Thyroid gland (tissue), 4 donors: ENCODE data around the gene HIC1.

Source experiments
- POLR2A ChIP-seq, 2 donors: fragments of 450-650 bp; IDR thresholded peaks; one replicate each; pipeline ENCODE4 v1.6.1; 2017; ENCODE audit warnings: antibody characterized with exemption in 2 of 2, mild to moderate bottlenecking in 2 of 2, moderate library complexity in 1 of 2
- TF ChIP-seq, protein P1 (sequence below), 6 experiments: fragments of 200-600 bp in 3 of 6; fragments of 450-650 bp in 3 of 6; sonication (generic) in 3 of 6; IDR thresholded peaks; one replicate each; pipeline ENCODE4 v1.5.1; 2016 to 2019; ENCODE audit warnings: antibody characterized with exemption in 6 of 6, mild to moderate bottlenecking in 2 of 6, inconsistent platforms in 1 of 6, moderate library complexity in 1 of 6

GRCh38 chr17:2012499-2012898 is 42.4 kb upstream of the HIC1 start:
- no peak for TF ChIP-seq POLR2A (IDR thresholded peaks at IDR 0.05)
- TF ChIP-seq, protein P1, sequence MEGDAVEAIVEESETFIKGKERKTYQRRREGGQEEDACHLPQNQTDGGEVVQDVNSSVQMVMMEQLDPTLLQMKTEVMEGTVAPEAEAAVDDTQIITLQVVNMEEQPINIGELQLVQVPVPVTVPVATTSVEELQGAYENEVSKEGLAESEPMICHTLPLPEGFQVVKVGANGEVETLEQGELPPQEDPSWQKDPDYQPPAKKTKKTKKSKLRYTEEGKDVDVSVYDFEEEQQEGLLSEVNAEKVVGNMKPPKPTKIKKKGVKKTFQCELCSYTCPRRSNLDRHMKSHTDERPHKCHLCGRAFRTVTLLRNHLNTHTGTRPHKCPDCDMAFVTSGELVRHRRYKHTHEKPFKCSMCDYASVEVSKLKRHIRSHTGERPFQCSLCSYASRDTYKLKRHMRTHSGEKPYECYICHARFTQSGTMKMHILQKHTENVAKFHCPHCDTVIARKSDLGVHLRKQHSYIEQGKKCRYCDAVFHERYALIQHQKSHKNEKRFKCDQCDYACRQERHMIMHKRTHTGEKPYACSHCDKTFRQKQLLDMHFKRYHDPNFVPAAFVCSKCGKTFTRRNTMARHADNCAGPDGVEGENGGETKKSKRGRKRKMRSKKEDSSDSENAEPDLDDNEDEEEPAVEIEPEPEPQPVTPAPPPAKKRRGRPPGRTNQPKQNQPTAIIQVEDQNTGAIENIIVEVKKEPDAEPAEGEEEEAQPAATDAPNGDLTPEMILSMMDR (IDR thresholded peaks at IDR 0.05) = no peak
